ENCODE results near the gene PRKAG2. TPM values are rescaled to one million over a fixed set of nuclear protein-coding genes. Genes with fewer than 3 reads are reported as not detected.

PRKAG2 gene
- total RNA-seq, 1 donor = 21.2 TPM

- no peak for DNase-seq (ENCODE audit: low read depth)
- no peak overlapping the region for H3K4me3 ChIP-seq (ENCODE audit: low read depth, low read length)
- TF ChIP-seq CTCF (IDR thresholded peaks at IDR 0.05; ENCODE audit: insufficient read depth, low read depth, low read length) = no peak
Measured at GRCh38 chr7:151813445-151813844, 63.5 kb downstream of the PRKAG2 start.

GRCh38 chr7:151812967-151813366 lies 63.9 kb downstream of the PRKAG2 start:
- DNase-seq (ENCODE audit: low read depth) = no peak
- TF ChIP-seq CTCF (IDR thresholded peaks at IDR 0.05; ENCODE audit: insufficient read depth, low read depth, low read length) = no peak
- H3K4me3 ChIP-seq (ENCODE audit: low read depth, low read length) = no peak overlapping the region

GRCh38 chr7:151810441-151811232 lies 66.3 kb downstream of the PRKAG2 start:
- no peak for TF ChIP-seq CTCF (IDR thresholded peaks at IDR 0.05; ENCODE audit: insufficient read depth, low read depth, low read length)
- H3K4me3 ChIP-seq (ENCODE audit: low read depth, low read length) = no peak overlapping the region
- DNase-seq (ENCODE audit: low read depth) = no peak

- no peak for DNase-seq (ENCODE audit: low read depth)
- TF ChIP-seq CTCF (IDR thresholded peaks at IDR 0.05; ENCODE audit: insufficient read depth, low read depth, low read length) = no peak
- H3K4me3 ChIP-seq (ENCODE audit: low read depth, low read length) = no peak overlapping the region
Measured at GRCh38 chr7:151809864-151810170, 67.1 kb downstream of the PRKAG2 start.

- TF ChIP-seq CTCF (IDR thresholded peaks at IDR 0.05; ENCODE audit: insufficient read depth, low read depth, low read length) = no peak
- no peak for DNase-seq (ENCODE audit: low read depth)
- no peak overlapping the region for H3K4me3 ChIP-seq (ENCODE audit: low read depth, low read length)
Measured at GRCh38 chr7:151809146-151809863, 67.6 kb downstream of the PRKAG2 start.

- TF ChIP-seq CTCF (IDR thresholded peaks at IDR 0.05; ENCODE audit: insufficient read depth, low read depth, low read length) = no peak
- no peak overlapping the region for H3K4me3 ChIP-seq (ENCODE audit: low read depth, low read length)
- no peak for DNase-seq (ENCODE audit: low read depth)
Measured at GRCh38 chr7:151808400-151809145, 68.3 kb downstream of the PRKAG2 start.

All from fibroblast of villous mesenchyme (primary cell).